Measurements from ENCODE around the gene PRKAG2.

The PRKAG2 gene

DNA sequence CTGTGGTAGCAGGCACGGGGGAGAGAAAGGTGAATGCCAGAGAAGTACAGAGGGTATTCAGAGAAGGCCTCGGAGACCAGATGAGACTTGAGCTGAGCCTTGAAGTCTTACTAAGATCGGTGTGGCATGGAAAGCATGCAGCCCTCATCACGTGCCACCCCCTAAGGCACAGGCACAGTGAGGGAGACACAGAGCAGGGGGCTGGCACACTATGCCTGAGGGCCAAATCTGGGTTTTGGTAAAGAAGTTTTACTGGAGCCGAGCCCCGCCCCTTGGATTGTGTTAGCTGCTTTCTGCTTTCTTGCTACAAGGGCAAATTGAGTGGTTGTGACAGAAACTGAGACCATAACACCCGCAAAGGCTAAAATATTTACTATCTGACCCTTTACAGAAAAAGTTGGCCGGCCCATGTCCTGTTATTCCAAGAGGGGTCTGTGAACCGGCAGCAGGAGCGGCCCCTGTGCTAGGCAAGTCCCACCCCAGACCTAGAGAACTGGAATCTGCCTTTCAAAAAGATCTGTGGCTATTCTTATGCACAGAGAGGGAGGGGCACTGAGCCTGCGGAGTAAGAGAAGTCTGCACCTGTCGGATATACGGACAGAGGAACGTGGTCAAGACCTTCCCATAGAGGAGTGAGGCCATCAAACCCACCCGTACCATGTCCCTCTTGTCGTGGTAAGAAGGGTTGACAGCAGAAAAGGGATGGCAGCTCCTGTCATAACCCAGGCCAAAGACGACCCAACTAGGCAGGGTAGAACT, 247.9 kb downstream of the PRKAG2 start:
- peak in 6 of 42 donors; percentile 21 to 43 (median 35) for DNase-seq
- intact Hi-C loops (cut with DNase I), result no loop called here

DNA sequence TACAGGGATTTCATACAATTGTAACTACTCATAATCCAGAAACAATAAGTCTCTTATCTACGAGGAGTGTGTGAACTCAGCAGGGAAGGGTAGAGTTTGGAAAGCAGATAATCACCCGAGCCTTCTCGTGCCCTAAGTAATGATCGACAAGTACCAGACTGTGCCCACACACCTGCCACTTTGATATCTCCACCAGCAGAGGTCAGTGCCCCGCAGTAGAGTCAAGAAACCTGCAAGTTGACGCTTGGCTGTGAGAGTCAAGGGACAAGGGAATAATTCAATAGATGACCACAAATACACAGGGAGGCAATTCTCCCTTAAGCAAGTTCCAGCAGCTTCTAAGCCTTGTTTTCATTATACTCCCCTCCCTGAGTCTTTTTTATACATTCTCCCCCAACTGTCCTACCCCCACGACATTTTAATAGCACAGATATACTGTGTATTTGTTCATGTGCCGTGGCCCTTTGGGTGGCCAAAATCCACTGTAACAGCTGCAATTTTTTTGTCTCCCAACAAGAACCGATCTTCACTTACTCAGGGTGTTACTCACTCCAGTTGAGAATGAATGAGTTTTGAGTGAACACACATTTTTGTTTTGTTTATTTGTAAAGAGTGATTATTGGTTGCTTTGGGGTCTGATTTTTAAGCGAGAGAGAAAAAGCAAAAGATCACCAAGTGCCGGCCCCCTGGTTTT, 250.3 kb downstream of the PRKAG2 start:
- intact Hi-C loops (cut with DNase I), result no loop called here
- DNase-seq, result peak in 19 of 42 donors; percentile 24 to 72 (median 49)

DNA sequence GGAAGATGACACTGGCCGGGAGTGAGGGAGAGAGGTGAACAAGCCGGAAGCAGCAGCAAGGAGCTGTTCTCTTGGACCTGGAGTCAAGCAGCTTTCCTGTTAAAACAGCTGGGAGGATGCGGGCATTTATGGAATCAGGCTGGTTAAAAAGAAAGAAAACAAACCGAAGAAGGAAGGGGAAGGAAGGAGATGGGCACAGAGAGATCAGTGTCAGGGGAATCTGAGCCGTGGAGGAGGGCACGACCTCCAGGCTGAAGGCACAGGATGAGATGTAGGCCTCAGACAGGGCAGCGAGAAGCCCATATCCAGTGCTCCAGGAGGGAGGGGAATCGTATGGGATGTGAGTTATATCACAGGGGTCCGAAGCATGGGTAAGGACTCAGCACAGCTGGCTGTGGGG, 251.3 kb downstream of the PRKAG2 start:
- intact Hi-C loops (cut with DNase I), result no loop called here
- peak in 2 of 42 donors; percentile 25 to 26 for DNase-seq

GRCh38 chr7:151624246-151624928, 252.5 kb downstream of the PRKAG2 start:
- peak in 41 of 42 donors; percentile 32 to 92 (median 67) for DNase-seq
- intact Hi-C loops (cut with DNase I), result no loop called here

- DNase-seq, result no peak
- intact Hi-C loops (cut with DNase I), result no loop called here
These were observed 253.1 kb downstream of the PRKAG2 start for GRCh38 chr7:151623766-151624165.

DNA sequence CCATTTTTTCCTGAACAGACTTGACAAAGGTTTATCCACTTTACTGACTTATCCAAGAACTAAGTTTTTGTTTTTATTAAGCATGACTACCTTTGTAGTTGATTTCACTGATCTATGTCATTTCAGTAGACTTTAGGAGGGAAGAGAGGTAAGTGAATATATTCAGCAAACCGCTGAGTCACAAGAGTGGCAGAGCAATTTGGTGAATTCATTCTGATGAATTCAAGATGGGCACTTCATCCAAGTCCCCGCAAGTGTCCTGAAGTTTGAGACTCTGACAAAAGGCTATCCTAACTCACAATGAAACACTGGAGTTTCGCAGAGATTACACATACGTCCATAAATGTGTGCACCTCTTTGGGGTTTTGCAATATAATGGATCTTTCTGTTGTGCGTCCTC, 255.0 kb downstream of the PRKAG2 start:
- intact Hi-C loops (cut with DNase I), result no loop called here
- peak in 3 of 42 donors; percentile 8 to 36 (median 20) for DNase-seq

DNA sequence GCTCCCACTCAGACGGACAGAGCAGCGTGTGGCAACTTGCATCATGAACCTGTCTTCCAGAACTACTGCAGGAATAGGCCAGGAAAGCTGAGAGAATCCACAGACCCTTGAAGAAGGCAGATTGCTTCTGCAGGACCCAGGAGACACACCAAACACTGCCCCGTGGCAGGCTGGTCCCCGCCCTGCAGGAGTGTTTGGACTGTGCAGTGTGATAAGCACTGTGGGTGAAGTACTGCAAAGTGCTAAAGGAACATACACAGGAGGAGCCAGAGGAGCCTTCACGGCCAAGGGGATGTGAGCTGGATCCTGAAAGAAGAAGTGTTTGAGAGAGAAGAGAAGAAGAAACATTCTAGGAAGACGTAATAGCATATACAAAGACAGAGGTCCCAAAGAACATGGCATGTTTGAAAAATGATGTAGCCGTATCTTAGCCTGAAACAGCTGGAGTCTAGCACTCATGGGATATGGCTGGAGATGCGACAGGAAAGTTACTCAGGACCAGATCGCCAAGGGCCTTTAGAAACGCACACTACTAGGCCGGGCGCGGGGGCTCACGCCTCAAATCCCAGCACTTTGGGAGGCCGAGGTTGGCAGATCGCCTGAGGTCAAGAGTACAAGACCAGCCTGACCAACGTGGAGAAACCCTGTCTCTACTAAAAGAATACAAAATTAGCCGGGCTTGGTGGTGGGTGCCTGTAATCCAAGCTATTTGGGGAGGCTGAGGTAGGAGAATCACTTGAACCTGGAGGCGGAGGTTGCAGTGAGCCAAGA, 260.3 kb downstream of the PRKAG2 start:
- intact Hi-C loops (cut with DNase I), result no loop called here
- DNase-seq, result peak in 2 of 42 donors; percentile 24 to 36

DNA sequence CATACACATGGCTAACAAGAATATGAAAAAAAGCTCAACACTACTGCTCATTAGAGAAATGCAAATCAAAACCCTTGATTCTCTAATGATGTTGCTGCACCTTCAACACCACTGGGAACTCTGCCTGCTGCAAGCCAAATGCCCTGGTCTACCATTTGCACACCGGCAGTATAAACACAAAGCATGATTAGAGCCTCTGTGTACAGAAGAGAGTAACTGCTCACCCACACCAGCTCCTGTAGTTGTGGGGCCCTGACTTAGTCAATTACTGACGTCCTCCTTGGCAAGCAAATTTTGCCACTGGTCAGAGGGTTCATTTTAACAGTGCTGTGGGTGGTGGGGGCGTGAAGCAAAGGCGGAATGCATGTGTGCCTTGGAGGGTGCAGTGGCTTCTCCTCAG, 261.1 kb downstream of the PRKAG2 start:
- intact Hi-C loops (cut with DNase I), result no loop called here
- peak in 1 of 42 donors; percentile 16 for DNase-seq

GRCh38 chr7:151615058-151615457, 261.9 kb downstream of the PRKAG2 start:
- no peak for DNase-seq
- intact Hi-C loops (cut with DNase I), result no loop called here

DNA sequence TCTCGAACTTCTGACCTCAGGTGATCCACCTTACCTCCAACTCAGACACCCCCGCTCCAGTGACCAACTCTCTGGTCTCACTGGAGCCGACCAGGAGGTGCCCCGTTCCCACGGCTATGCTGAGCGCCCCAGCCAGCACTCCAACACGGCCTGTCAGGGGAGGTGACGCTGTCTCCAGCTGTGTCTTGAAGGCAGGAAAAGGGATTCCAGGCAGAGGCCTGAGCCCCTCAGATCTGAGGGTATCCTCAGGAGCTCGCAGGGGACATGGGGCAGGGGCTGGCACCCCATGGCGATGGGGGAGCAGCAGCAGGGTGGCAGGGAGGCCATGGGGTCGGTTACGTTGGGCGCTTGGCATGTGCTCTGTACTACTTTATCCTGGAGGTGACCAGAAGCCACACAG, 262.9 kb downstream of the PRKAG2 start:
- intact Hi-C loops (cut with DNase I), result no loop called here
- DNase-seq, result peak in 3 of 42 donors; percentile 4 to 12 (median 6)

- DNase-seq, result peak in 15 of 42 donors; percentile 7 to 65 (median 41)
- intact Hi-C loops (cut with DNase I), result no loop called here
These were observed 265.0 kb downstream of the PRKAG2 start for GRCh38 chr7:151611878-151612277.

DNA sequence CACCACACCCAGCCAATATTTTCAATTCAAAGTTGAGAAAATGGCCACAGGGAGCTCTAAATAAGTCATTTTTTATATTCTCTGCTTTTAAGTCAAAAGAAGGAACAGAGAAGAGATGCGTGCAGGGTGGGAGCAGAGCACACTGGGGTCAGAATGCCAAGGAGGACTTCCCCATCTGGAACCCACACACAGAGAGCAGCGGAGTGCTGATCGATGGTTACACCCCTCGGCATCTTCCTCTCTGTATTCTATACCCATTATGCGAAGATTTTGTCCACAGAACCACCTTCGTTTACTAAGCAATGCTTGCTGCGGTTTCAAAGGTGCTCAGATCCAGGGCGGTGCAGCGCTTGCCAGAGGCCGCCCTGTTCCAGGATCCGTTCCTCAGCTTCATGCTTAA, 265.9 kb downstream of the PRKAG2 start:
- peak in 2 of 42 donors; percentile 6 to 34 for DNase-seq
- intact Hi-C loops (cut with DNase I), result no loop called here

DNA sequence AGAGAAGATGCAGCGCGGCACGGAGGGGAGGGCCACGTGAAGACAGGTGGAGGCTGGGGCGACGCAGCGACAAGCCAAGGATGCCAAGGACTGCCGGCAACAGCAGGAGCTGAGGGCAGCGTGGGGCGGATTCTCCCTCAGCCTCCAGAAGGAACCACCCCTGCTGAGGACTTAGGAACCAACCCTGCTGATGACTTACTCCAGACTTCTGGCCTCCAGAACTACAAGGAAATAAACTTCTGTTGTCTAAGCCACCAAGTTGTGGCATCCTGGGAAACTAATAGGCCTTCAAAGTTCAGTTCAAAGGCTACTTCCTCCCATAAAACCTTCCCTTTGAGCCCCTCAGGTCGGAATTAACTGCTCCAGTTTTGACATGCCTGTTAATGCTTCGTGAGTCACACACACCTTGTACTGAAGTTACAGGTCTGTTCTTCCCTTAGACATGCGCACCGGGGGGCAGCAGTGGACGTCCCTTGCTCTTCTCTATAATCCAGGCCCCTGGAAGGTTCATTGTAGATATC, 268.8 kb downstream of the PRKAG2 start:
- intact Hi-C loops (cut with DNase I), result no loop called here
- DNase-seq, result peak in 2 of 42 donors; percentile 8 to 42

GRCh38 chr7:151607464-151607867, 269.4 kb downstream of the PRKAG2 start:
- DNase-seq, result peak in 2 of 42 donors; percentile 7 to 15
- intact Hi-C loops (cut with DNase I), result no loop called here

DNA sequence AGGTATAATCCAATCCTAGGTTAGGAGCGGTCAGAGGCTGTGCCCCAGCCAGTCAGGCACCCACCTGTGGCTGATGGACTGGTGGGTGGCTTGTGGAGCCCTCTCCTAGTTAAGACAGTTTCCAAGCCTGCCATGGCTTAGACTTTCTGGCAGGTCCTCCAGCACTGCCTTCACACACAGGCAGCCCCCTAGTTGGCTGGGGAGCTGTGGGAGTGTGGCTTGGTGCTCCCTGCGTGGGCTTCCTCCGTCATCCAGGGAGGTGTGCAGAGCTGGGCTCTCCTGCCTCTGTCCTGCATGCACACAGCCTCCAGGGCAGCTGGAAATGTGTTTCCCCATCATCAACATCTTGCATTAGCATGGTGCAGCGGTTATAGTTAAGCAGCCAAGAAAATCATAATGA, 273.0 kb downstream of the PRKAG2 start:
- intact Hi-C loops (cut with DNase I), result no loop called here
- no peak for DNase-seq

DNA sequence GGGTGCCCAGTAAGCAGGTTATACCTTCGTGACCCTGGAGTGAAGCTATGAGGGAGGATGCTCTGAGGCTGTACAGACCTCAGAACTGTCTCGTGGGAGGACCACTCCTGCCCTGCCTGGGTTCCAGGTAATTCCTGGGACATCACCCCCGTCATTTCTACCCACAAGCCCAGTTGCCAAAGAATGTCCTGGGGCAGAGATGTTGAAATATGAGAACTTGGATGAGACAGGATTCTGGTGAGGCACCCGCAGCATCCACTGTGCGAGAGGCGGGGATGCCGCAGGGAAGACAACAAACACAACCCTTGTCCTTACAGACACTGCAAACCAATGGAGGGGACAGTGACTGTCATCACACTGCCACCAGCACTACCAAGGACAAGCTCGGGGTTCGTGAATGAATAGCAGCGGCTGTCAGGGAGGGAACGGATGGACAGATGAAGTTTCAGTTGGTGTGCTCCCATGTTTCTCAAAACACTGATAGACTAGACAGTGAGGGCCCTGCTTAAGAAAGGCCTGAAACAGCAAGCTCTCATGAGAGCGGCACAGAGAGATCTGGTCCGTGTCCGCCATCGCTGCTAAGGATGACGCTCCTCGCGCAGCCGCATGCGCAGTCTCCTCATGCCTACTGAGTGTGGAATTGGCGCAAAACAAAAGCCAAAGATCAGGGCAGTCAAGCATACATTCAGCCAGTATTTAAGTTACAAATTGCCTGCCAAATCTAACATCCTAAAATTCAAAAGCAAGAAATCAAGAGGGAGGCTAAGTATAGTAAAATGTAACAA, 275.2 kb downstream of the PRKAG2 start:
- intact Hi-C loops (cut with DNase I), result no loop called here
- DNase-seq, result peak in 2 of 42 donors; percentile 12 to 32

GRCh38 chr7:151600331-151600730, 276.6 kb downstream of the PRKAG2 start:
- DNase-seq, result peak in 1 of 42 donors; percentile 6
- intact Hi-C loops (cut with DNase I), result no loop called here
